Ishikawa (cell line): ENCODE results near the gene NAPB.

Experiments
- CEBPB ChIP-seq: IDR thresholded peaks from 2 replicates; pipeline ENCODE4 v1.6.1; 2012
- CREB1 ChIP-seq: IDR thresholded peaks from 2 replicates; pipeline ENCODE4 v1.6.1; 2012; ENCODE audit warnings: low read depth
- EGR1 ChIP-seq: IDR thresholded peaks from 2 replicates; pipeline ENCODE4 v1.6.1; 2012
- EP300 ChIP-seq: IDR thresholded peaks from 2 replicates; pipeline ENCODE4 v1.6.1; 2012; ENCODE audit warnings: borderline replicate concordance
- FOXM1 ChIP-seq: IDR thresholded peaks from 2 replicates; pipeline ENCODE4 v1.6.1; 2012; ENCODE audit warnings: low read depth, borderline replicate concordance
- MAX ChIP-seq: IDR thresholded peaks from 2 replicates; pipeline ENCODE4 v1.6.1; 2012
- NFIC ChIP-seq: IDR thresholded peaks from 2 replicates; pipeline ENCODE4 v1.6.1; 2012
- RAD21 ChIP-seq: IDR thresholded peaks from 2 replicates; pipeline ENCODE4 v1.6.1; 2012; ENCODE audit warnings: low read depth
- TAF1 ChIP-seq: IDR thresholded peaks from 2 replicates; pipeline ENCODE4 v1.6.1; 2012; ENCODE audit warnings: low read depth, mild to moderate bottlenecking
- TCF12 ChIP-seq: IDR thresholded peaks from 2 replicates; pipeline ENCODE4 v1.6.1; 2012; ENCODE audit warnings: low read depth
- TEAD4 ChIP-seq: IDR thresholded peaks from 2 replicates; pipeline ENCODE4 v1.6.1; 2012
- USF1 ChIP-seq: IDR thresholded peaks from 2 replicates; pipeline ENCODE4 v1.6.1; 2012
- YY1 ChIP-seq: IDR thresholded peaks from 2 replicates; pipeline ENCODE4 v1.6.1; 2012; ENCODE audit warnings: low read depth
- ZBTB7A ChIP-seq: IDR thresholded peaks from 2 replicates; pipeline ENCODE4 v1.6.1; 2012; ENCODE audit warnings: low read depth
- TF ChIP-seq, protein P1 (sequence below): IDR thresholded peaks from 2 replicates; pipeline ENCODE4 v1.6.1; 2012; ENCODE audit warnings: low read depth, mild to moderate bottlenecking

The NAPB gene

DNA sequence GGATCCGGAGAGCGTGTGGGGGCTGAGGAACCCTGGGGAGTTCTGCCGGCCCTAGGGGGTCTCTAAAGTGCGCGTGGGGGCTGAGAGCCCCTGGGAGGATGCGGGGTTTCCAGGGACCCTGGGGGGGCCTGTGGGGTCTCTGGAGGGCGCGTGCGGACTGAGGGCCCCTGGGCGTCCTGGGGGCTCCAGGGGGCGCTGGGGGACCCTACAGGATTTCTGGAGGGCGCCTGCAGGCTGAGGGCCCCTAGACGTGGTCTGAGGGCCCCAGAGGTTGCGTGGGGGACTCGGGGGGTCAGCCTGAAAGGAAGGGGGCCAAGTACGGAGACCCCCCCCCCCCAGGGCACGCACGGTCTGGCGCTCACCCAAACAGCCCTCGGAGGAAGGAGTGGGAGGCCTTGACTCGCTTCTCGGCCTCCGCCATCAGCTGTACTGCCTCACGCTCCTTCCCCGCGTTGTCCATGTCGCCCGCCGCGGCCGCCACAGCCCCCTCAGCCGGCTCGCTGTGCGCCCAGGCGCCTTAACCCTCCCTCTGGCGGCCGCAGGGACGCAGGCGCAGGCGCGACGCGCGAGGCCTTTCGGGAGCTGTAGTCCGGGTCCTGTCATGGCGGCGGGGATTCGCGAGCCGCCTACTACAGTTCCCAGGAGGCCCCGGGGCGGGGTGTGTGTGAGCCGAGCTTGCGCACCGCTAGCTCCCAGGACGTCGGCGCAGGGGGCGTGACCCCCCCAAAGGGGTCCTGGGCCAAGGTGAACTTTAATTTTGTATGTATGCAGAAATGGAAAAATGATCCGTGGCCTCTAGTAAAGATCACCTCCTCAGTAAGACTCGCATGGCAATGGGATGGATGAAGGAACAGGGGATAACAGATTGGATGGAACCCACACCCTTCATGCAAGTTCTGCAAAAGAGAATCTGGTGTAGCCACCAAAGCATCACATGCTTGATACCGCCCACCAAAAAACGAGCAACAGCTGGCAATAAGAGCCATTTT is at the start of gene NAPB:
TSS of gene NAPB (minus strand) at position 546 of the 989 bp plus-strand sequence. CDS start at position 460, 86 bp downstream.
- TF ChIP-seq EGR1 (no peak), MAX (0 out of 2 replicates have a peak, but pooled peaks have one; percentile 8), TCF12 (no peak), CEBPB (no peak), USF1 (no peak), CREB1 (no peak), YY1 (peak; percentile 92), ZBTB7A (peak; percentile 96), RAD21 (no peak), EP300 (no peak), TEAD4 (no peak), NFIC (no peak), FOXM1 (no peak), TAF1 (peak; percentile 76)
- TF ChIP-seq, protein P1, sequence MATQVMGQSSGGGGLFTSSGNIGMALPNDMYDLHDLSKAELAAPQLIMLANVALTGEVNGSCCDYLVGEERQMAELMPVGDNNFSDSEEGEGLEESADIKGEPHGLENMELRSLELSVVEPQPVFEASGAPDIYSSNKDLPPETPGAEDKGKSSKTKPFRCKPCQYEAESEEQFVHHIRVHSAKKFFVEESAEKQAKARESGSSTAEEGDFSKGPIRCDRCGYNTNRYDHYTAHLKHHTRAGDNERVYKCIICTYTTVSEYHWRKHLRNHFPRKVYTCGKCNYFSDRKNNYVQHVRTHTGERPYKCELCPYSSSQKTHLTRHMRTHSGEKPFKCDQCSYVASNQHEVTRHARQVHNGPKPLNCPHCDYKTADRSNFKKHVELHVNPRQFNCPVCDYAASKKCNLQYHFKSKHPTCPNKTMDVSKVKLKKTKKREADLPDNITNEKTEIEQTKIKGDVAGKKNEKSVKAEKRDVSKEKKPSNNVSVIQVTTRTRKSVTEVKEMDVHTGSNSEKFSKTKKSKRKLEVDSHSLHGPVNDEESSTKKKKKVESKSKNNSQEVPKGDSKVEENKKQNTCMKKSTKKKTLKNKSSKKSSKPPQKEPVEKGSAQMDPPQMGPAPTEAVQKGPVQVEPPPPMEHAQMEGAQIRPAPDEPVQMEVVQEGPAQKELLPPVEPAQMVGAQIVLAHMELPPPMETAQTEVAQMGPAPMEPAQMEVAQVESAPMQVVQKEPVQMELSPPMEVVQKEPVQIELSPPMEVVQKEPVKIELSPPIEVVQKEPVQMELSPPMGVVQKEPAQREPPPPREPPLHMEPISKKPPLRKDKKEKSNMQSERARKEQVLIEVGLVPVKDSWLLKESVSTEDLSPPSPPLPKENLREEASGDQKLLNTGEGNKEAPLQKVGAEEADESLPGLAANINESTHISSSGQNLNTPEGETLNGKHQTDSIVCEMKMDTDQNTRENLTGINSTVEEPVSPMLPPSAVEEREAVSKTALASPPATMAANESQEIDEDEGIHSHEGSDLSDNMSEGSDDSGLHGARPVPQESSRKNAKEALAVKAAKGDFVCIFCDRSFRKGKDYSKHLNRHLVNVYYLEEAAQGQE: no peak

DNA sequence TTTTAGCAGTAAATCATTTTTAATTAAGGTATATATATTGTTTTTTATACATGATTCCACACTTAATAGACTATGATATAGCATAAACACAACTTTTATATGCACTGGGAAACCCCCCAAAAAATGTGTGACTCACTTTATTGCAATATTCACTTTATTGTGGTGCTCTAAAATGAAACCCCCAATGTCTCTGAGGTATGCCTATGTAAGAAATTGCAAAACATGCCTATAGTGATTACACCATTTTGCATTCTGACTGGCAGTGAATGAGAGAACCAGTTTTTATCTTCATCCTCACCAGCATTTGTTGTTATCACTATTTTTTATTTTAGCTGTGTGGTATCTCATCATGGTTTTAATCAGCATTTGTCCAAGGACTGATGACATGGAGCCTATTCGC is 39.9 kb upstream of the NAPB start:
- no peak for TF ChIP-seq EGR1

- TF ChIP-seq RAD21 (no peak), USF1 (no peak), TEAD4 (no peak), EGR1 (no peak), TCF12 (no peak), MAX (no peak), ZBTB7A (no peak), CREB1 (no peak), CEBPB (no peak), EP300 (no peak)
Observed at GRCh38 chr20:23459461-23460150, 38.3 kb upstream of the NAPB start.

- TF ChIP-seq CEBPB (no peak), TCF12 (no peak), USF1 (no peak), TAF1 (no peak)
Observed at GRCh38 chr20:23456873-23457272, 35.6 kb upstream of the NAPB start.

DNA sequence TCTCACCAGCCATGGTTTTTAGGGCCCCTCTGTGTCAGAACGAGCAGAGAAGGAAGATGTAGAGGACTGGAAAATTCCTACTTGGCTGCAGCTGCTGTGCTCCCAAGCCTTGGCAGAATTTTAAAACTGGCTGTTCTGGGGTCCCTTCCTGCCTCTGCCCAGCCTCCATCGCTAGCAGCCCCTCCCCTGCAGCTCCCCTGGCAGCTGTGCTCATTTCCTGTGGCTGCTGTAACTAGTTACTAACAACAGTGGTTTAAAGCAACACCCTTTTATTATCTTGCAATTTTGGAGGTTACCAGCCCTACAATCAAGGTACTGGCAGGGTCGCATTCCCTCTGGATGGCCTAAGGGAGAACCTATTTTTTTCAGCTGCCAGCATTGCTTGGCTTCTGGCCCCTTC is 35.1 kb upstream of the NAPB start:
- TF ChIP-seq CEBPB (no peak), MAX (no peak), CREB1 (no peak), EP300 (no peak), TAF1 (no peak), FOXM1 (no peak), RAD21 (no peak), TEAD4 (no peak), TCF12 (no peak), ZBTB7A (no peak), YY1 (no peak), USF1 (no peak), EGR1 (no peak), NFIC (no peak)
- TF ChIP-seq, protein P1: no peak
